ENCODE measurements around the gene PKN1.
A peak's percentile ranks its signal among the peaks of the same experiment; 100 is the strongest.
"Not testable (repeated sequence)": the region's sequence is repeated elsewhere in the genome, so short reads cannot be mapped to it uniquely, and the experiment has no call there.

The PKN1 gene

GRCh38 chr19:14492756-14493337 lies 59.7 kb downstream of the PKN1 start:
- FAIRE-seq: no peak

DNA sequence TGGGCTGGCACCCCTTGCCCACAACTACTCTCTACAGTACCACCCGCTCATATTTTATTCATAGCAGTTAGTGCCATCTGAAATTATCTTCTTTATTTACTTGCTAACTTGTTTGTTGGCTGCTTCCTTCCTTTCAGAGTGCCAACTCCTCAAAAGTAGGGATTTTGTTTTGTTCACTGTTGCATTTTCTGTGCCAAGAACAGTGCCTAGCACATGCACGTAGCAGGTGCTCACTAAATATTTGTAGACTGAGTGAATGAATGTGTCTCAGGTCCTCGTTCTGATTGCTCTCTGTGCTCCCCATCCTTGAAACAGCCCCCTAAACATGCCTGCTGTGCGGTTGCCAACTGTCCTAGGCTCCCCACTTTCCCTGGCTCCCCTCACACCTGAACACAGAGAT lies 61.3 kb downstream of the PKN1 start:
- FAIRE-seq: no peak

DNA sequence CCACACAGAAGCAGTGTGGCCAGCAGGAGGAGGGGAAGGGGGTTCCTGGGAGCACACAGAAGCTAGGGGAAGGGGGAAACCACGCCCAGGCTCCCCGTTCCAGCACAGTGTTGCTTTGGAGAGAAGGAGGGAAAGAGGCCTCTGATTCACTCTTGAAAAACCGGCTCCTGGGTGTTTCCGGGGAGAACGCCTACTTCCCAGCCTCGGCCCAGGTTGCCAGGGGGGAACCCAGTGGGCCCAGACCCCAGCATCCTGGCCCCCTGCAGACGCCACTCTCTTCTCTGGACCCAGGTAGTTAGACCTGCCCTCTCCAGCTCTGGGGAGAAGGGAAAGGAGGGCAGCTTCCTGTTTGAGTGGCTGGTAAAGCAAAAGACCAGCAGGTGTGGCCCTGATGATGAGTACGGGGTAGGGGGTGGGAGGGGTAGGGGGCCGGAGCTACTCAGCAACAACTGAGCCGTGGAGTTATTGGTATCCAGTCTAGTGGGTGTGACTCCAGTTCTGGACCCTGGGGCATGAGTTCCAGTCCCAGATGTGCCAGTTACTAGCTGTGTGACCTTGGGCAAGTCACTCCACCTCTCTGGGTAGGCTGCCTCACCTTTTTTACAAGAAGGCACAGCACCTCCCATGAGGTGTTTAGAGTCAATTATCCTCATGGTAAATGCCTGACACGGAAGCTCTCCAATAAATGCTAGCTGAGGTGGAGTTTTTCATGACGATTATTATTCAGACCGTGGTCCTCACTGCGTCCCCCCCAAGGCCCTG lies 62.0 kb downstream of the PKN1 start:
- FAIRE-seq: no peak

GRCh38 chr19:14495672-14496028 lies 62.5 kb downstream of the PKN1 start:
- FAIRE-seq: no peak

DNA sequence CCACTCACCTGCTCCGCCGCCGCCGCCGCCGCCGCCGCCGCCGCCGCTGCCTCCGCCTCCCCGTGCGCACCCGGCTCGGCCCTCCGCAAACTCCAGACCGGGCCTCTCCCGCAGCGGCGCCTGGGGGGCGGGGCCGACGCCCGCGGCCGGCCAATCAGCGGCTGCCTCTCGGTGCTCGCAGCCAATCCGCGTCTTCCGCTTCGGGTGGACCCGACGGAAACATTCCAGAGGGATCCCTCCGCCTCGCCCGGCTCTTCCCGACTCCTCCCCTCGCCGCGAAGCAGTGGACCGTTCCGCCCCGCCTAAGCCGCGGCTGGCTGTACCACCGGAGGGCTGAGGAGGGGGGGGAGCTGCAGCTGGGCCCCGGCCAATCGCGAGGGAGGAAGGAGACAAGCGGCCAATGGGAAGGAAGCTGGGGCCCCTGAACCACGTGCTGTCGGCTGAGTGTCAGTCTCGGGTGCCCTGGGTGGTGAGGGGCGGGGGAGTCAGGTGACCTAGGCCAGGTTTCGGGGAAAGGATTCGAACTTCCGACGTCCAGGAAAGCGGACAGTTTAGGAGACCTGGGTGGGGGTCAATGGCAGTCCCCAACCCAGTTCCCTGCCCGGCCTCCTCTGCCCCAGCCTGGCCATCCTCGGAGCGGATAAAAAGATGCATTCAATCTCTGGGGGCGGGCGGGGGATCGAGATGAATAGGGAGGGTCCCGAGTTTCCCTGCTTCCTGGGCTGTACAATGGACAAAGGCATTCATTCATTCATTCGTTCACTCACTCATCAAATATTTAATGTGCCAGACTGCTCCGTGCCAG lies 63.1 kb downstream of the PKN1 start, which contains the start of gene GIPC1:
TSS of gene GIPC1 (minus strand) at position 99 of the 805 bp plus-strand sequence. CDS start 13,151 bp downstream, outside the sequence.
- FAIRE-seq: peak; percentile 96

- FAIRE-seq: no peak
Observed at GRCh38 chr19:14496834-14497227, 63.7 kb downstream of the PKN1 start.

DNA sequence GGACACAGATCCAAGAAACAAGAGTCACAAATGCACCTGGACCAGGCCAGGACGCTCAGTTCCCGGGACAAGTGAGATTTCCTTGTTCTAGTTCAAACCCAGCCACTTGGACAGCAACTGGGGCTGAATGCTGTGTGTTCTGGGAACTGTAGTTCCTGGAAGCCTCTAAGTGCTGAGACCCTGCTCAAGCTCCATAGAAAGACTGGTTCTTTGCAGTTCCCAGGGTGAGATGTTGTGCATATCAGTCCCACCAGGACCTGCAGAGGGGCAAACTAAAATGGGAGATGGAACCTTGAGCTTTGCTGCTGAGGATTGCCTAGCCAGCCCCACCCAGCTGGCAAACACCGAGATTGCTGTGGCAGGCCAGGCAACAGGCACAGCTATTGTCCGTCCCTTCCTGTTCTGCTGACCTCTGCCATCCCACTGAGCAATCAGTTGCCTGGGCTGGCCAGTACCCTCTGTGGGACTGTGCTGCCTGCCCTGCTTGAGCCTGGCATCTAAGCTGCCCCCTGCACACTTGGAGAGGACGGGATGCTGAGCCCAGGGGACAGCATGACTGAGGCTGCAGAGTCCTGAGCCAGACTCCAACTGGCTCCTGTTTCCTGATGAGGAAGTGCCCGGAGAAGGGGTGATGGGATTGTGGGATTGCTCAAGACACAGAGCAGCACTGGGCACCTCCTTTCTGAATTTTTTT lies 64.3 kb downstream of the PKN1 start:
- FAIRE-seq: no peak

- no peak for FAIRE-seq
Observed at GRCh38 chr19:14502334-14503092, 69.4 kb downstream of the PKN1 start.

DNA sequence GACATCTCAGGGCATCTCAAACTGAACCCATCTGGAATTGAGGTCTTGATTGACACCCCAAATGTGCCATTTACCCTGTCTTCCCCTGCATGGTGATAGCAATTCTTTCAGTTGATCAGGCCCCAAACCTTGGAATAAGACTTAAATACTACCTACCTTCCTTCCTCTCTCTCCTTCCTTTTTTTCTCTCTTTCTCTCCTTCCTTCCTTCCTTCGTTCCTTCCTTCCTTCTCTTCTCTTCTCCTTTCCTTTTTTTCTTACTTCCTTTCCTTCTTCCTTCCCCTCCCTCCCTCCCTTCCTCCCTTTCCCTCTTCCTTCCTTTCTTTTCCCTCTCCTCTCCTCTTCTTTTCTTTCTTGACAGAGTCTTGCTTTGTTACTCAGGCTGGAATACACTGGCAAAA lies 70.2 kb downstream of the PKN1 start:
- FAIRE-seq: no peak

DNA sequence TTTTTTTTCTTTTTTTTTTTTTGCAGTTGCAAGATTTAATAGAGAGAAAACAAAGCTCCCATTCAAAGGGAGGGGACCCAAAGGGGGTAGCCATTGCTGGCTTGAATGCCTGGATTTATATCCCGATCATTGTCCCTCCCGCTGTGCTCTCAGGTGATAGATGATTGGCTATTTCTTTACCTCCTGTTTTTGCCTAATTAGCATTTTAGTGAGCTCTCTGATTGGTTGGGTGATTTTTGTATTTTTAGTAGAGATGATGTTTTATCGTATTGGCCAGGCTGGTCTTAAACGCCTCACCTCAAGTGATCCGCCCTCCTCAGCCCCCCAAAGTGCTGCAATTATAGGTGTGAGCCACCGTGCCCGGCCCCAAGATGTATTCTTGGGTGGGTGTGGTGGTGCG lies 71.5 kb downstream of the PKN1 start:
- not testable (repeated sequence) for FAIRE-seq

- no peak for FAIRE-seq
Observed at GRCh38 chr19:14505488-14506239, 72.6 kb downstream of the PKN1 start.

DNA sequence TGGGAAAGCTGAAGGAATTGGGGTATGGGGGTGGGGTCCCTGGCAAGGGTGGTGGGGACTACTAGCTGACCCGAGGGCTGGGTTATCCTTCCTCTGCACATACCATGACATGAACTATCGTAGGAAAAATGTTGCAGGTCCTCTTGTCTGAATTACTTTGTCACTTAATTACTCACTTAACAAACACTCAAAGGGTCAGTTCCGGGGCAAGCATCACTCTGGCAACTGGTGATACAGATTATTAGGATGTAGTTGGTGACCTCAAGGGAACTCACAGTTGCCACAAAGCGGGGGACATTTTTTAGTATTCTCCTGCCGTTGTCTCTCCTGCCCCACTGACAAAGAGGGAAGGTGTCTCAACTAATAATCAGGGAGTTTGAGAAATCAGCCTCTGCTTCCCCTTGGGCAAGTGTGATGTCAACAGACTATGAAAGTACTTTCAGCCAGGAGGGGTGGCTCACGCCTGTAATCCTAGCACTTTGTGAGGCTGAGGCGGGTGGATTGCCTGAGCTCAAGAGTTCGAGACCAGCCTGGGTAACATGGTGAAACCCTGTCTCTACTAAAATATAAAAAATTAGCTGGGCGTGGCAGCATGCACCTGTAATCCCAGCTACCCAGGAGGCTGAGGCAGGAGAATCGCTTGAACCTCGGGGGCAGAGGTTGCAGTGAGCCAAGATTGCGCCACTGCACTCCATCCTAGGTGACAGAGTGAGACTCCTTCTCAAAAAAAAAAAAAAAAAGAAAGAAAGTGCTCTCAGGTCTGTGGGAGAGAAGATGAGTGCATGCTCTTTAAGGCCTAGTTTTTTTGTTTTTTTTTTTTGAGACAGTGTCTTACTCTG lies 74.8 kb downstream of the PKN1 start:
- no peak for FAIRE-seq

DNA sequence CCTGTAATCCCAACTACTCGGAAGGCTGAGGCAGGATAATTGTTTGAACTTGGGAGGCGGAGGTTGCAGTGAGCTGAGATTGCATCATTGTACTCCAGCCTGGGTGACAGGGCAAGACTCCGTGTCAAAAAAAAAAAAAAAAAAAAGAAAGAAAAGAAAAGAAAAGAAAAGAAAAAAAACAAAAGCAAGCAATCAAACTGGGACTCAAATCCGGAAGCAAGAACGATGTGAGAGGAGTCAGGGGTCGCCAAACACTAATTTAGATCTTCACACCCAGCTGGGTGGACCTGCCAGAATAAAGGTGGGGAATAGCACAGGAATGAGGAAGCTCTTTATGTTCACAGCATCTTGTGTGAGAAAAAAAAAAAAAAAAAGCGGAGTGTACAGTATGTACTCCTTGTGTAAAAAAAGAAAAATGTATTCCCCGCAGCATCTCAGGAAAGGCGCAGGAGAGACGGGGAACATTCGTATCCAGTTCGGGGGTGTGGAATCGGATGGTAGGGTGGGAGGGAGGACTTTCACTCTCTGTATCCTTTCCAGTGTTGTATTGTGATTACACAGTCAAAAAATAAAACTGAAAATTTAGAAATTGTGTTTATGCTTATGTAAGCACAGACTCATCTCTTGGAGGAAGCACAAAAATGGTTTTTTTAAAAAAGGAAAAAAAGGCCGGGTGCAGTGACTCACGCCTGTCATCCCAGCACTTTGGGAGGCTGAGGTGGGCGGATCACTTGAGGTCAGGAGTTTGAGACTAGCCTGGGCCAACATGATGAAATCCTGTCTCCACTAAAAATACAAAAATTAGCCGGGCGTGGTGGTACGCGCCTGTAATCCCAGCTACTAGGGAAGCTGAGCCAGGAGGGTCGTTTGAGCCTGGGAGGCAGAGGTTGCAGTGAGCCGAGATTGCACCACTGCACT lies 77.5 kb downstream of the PKN1 start:
- no peak for FAIRE-seq

DNA sequence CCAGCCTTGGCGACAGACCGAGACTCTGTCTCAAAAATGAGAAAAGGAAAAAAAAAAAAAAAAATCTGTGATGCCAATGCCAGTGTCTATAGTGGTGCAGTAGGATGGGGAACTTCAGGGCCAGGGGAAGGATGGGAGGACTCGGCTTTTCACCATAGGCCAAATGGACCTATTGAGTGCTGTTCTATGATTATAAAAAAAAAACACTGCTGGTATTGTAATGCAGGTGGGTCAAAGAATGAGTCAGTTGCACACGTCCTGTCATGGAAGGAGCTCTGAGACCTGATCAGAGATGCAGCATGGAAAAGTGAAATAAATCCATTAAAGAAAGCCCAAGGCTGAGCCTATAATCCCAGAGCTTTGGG lies 78.1 kb downstream of the PKN1 start:
- FAIRE-seq: no peak

GRCh38 chr19:14512406-14512961 lies 79.4 kb downstream of the PKN1 start:
- no peak for FAIRE-seq

DNA sequence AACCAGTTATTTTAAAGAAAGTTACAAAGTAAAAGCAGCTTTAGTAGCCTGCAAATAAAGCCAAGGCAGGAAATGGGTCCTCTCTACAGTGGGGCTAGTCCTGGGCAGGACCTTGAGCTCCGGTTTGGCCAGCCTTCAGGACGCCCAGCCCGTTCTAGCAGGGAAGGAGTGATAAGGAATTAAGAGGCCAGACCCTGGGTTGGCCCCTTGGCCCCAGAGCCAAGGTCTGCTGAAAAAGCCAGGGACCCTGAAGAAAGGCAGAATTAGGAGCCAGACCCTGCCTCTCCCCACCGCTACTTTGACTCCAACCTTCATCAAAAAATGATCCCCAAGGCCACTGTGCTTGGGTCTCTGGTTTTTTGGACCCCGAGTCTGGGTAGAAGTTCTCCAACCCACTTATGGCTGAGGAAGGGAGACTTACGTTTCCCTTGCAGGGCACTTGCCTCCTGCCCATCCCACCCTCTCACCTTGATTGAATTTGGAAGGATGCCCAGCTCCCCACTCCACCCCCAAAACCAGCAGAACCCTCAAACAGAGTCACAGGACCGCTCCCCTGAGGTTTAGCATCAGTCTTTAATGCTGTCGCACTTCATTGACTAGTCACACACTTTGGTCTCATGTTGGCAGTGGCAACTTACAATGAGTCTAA lies 81.2 kb downstream of the PKN1 start:
- FAIRE-seq: no peak

GRCh38 chr19:14515501-14516047 lies 82.5 kb downstream of the PKN1 start:
- FAIRE-seq: no peak

DNA sequence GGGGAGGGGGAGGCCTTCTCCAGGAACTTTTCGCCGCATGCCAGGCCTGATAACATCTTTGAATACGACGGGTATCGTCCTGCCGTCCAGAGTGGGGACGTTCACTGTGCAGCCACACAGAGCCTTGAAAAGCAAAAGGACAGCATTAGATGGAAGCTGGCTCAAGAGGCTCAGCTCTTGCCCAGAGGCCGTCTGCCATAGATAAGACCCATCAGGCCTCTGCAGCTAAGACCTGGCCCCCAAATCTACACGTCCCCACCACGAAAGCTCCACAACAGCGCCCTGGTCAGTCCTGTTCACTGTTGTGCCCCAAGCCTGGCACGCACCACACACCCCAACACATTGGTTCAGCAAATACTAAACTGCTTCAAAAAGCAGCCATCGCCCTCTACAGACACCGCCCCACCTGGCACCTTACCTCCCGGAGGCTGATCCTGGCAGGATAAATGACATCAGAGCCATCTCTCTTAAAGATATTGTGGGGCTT lies 83.0 kb downstream of the PKN1 start:
- FAIRE-seq: no peak
